Natural killer cell (primary cell): Measurements from ENCODE around the gene ABTB2. TPM values are rescaled to one million over a fixed set of nuclear protein-coding genes. Genes with fewer than 3 reads are reported as not detected.

Experiments used
- ATAC-seq, 3 donors: fragments of 150-1000 bp in 2 of 3; fragments of 200-7000 bp in 1 of 3; cut with Tn5 transposase; 1 replicate in 1 of 3; 2 replicates in 2 of 3; pipeline ENCODE4 v1.10.0; 2021; ENCODE audit warnings: mild to moderate bottlenecking in 2 of 3, moderate library complexity in 2 of 3
- DNase-seq, 2 donors: peaks; one replicate each; pipeline versions ENCODE4 v3.0.0 to v3.0.0-alpha.2; 2013 to 2021; ENCODE audit warnings: mixed read lengths in 1 of 2
- H3K27ac ChIP-seq: one replicate; pipeline ENCODE4 v1.5.1; 2013; ENCODE audit warnings: mild to moderate bottlenecking, low read length
- H3K27me3 ChIP-seq: one replicate; pipeline ENCODE4 v1.6.1; 2013; ENCODE audit warnings: low read length; ENCODE audit not compliant: control insufficient read depth, insufficient read depth
- H3K36me3 ChIP-seq: one replicate; pipeline ENCODE4 v1.6.1; 2013; ENCODE audit warnings: low read length; ENCODE audit not compliant: control insufficient read depth, insufficient read depth
- H3K4me1 ChIP-seq: one replicate; pipeline ENCODE4 v1.6.1; 2013; ENCODE audit warnings: low read length; ENCODE audit not compliant: control insufficient read depth, insufficient read depth
- H3K4me3 ChIP-seq: one replicate; pipeline ENCODE4 v1.5.1; 2013; ENCODE audit warnings: low read length
- H3K9me3 ChIP-seq: one replicate; pipeline ENCODE4 v1.6.1; 2013; ENCODE audit warnings: low read length; ENCODE audit not compliant: control insufficient read depth, insufficient read depth
- H3K27ac Mint-ChIP-seq, 2 donors: one replicate each; pipeline ENCODE4 v1.8.0; 2022; ENCODE audit warnings: mild to moderate bottlenecking in 2 of 2, mixed read lengths in 2 of 2, moderate library complexity in 1 of 2
- H3K27me3 Mint-ChIP-seq, 2 donors: one replicate each; pipeline ENCODE4 v1.8.0; 2022; ENCODE audit warnings: low read depth in 2 of 2, mixed read lengths in 2 of 2
- H3K36me3 Mint-ChIP-seq: one replicate; pipeline ENCODE4 v1.8.0; 2022; ENCODE audit warnings: mixed read lengths
- H3K4me1 Mint-ChIP-seq, 2 donors: one replicate each; pipeline ENCODE4 v1.8.0; 2022; ENCODE audit warnings: mixed read lengths in 2 of 2
- H3K4me3 Mint-ChIP-seq: one replicate; pipeline ENCODE4 v1.8.0; 2022; ENCODE audit warnings: mild to moderate bottlenecking, moderate library complexity, mixed read lengths
- H3K9me3 Mint-ChIP-seq, 2 donors: one replicate each; pipeline ENCODE4 v1.8.0; 2022; ENCODE audit warnings: mixed read lengths in 2 of 2
- WGBS: methylation state at CpG from one replicate; pipeline ENCODE4 v1.1.7; 2013; ENCODE audit warnings: missing lambda C conversion rate; ENCODE audit not compliant: insufficient coverage; 5-methylcytosine and 5-hydroxymethylcytosine counted together
- intact Hi-C: fragments of 100-400 bp; cut with micrococcal nuclease; formaldehyde crosslinking; loops from one replicate; pipeline ENCODE4 v1.14.2; 2022
- total RNA-seq, 4 donors: library from RNA; stranded (reverse); fragments of 120-200 nt in 1 of 4; gene quantifications; one replicate each; pipeline versions ENCODE4 v1.2.3 to v1.2.4, GENCODE V29; 2013 to 2022
- TF ChIP-seq, protein P1 (sequence below): fragments of 200-600 bp; IDR thresholded peaks from one replicate; pipeline ENCODE4 v1.8.0; 2022; ENCODE audit warnings: antibody characterized with exemption

Gene ABTB2
- total RNA-seq, 3 donors from 2014 or later (not counting 1 experiment from before 2014, with no cell fraction given): 0.65 to 1.7 (median 1.1) TPM

DNA sequence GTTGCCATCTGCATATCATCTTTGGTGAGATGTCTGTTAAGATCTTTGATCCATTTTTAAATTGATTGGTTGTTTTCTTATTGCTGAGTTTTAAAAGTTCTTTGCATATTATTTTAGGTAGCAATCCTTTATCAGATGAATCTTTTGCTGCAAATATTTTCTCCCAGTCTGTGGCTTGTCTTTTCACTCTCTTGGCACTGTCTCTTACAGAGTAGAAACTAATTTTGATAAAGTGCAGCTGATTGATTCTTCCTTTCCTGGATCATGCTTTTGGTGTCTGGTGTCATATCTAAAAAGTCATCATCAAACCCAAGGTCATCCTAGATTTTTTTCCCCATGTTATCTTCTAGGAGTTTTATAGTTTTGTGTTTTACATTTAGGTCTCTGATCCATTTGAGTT lies 139.7 kb downstream of the ABTB2 start:
- H3K9me3 ChIP-seq: no peaks in the 10 kb centered on the region
- no peaks in the 10 kb centered on the region for H3K4me1 ChIP-seq
- no peaks in the 10 kb centered on the region for H3K9me3 Mint-ChIP-seq
- H3K36me3 Mint-ChIP-seq: no peaks in the 10 kb centered on the region
- H3K27me3 ChIP-seq: no peaks in the 10 kb centered on the region
- H3K36me3 ChIP-seq: no peaks in the 10 kb centered on the region
- H3K27me3 Mint-ChIP-seq: peaks cover 3 to 5% of the 10 kb centered on the region in 2 donors
- no peak overlapping the region for H3K27ac Mint-ChIP-seq
- ATAC-seq: no peak
- TF ChIP-seq, protein P1, sequence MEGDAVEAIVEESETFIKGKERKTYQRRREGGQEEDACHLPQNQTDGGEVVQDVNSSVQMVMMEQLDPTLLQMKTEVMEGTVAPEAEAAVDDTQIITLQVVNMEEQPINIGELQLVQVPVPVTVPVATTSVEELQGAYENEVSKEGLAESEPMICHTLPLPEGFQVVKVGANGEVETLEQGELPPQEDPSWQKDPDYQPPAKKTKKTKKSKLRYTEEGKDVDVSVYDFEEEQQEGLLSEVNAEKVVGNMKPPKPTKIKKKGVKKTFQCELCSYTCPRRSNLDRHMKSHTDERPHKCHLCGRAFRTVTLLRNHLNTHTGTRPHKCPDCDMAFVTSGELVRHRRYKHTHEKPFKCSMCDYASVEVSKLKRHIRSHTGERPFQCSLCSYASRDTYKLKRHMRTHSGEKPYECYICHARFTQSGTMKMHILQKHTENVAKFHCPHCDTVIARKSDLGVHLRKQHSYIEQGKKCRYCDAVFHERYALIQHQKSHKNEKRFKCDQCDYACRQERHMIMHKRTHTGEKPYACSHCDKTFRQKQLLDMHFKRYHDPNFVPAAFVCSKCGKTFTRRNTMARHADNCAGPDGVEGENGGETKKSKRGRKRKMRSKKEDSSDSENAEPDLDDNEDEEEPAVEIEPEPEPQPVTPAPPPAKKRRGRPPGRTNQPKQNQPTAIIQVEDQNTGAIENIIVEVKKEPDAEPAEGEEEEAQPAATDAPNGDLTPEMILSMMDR: no peak
- intact Hi-C loops: no loop called here
- no peak overlapping the region for H3K4me3 Mint-ChIP-seq
- H3K4me3 ChIP-seq: no peak overlapping the region
- no peak for DNase-seq
- no peak overlapping the region for H3K27ac ChIP-seq
- no peaks in the 10 kb centered on the region for H3K4me1 Mint-ChIP-seq

DNA sequence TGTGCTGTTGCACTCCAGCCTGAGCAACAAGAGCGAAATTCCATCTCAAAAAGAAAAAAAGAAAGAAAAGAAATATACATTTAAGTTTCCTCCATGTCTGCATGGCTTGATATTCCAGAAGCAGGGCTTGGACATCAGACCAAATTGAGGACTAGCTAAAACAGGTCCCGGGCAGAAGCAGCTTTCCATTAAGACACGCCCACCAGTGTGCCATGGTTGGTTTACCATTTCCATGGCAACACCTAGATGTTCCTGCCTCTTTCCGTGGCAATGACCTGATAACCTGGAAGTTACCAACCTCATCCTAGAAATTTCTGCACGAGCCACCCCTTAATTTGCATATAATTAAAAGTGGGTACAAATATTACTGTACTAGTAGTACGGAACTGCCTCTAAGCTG lies 141.1 kb downstream of the ABTB2 start:
- H3K4me1 Mint-ChIP-seq: no peaks in the 10 kb centered on the region
- Histone ChIP-seq H3K4me3 (no peak overlapping the region), H3K9me3 (no peaks in the 10 kb centered on the region), H3K27ac (no peak overlapping the region), H3K36me3 (no peaks in the 10 kb centered on the region), H3K27me3 (no peaks in the 10 kb centered on the region), H3K4me1 (no peaks in the 10 kb centered on the region)
- TF ChIP-seq, protein P1: no peak
- no peak overlapping the region for H3K27ac Mint-ChIP-seq
- 88% methylated on average over 5 of the region's 6 CpGs for WGBS
- DNase-seq: no peak
- ATAC-seq: no peak
- no peak overlapping the region for H3K4me3 Mint-ChIP-seq
- intact Hi-C loops: no loop called here
- peaks cover 3 to 5% of the 10 kb centered on the region in 2 donors for H3K27me3 Mint-ChIP-seq
- no peaks in the 10 kb centered on the region for H3K9me3 Mint-ChIP-seq
- H3K36me3 Mint-ChIP-seq: no peaks in the 10 kb centered on the region

DNA sequence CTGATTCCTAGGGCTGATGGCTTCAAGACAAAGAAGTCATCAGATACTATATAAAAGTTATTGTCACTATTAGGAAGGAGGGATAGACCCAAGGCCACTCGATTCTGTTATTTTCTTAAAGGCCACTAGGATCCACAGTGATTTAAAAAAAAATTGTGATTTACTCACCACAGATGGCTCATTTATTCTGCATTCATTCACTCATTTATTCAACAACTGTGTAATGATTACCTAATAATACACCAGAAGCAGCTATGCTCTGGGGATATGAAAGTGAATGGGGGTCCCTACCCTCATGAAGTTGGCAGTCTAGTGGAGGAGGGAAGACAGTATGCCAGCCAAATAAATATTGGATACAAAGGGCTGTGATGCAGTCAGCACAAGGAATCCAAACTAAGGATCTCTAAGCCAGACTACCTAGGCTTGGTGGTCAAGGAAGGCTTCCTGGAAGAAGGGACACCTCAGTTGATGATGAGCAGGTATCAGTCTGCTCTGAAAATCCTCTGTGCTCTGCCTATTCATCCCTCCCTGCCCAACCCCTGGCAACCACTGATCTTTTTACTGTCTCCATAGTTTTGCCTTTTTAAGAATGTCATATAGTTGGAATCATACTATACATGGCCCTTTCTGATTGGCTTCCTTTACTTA lies 141.9 kb downstream of the ABTB2 start:
- H3K4me1 Mint-ChIP-seq: no peaks in the 10 kb centered on the region

More for the DNA sequence above, 141.9 kb downstream of the ABTB2 start:
- DNase-seq: no peak
- WGBS: 100% methylated on average over 1 of the region's 1 CpG
- Histone ChIP-seq H3K27me3 (no peaks in the 10 kb centered on the region), H3K4me1 (no peaks in the 10 kb centered on the region), H3K36me3 (no peaks in the 10 kb centered on the region), H3K9me3 (no peaks in the 10 kb centered on the region), H3K4me3 (no peak overlapping the region), H3K27ac (no peak overlapping the region)
- Mint-ChIP-seq H3K36me3 (no peaks in the 10 kb centered on the region), H3K27ac (no peak overlapping the region), H3K4me3 (no peak overlapping the region), H3K27me3 (peaks cover 3 to 5% of the 10 kb centered on the region in 2 donors), H3K9me3 (no peaks in the 10 kb centered on the region)
- intact Hi-C loops: no loop called here
- TF ChIP-seq, protein P1: no peak
- ATAC-seq: no peak
